Pericardium fibroblast (primary cell): ENCODE data around the gene ZFR. TPM values are rescaled to one million over a fixed set of nuclear protein-coding genes. Genes with fewer than 3 reads are reported as not detected.

Source experiments
- total RNA-seq: library from RNA; depleted of rRNA; stranded (reverse); fragments of >200 nt; gene quantifications from 2 replicates; pipeline ENCODE4 v1.2.3, GENCODE V29; 2015

The ZFR gene
- total RNA-seq: 53.7 and 57.3 TPM in 2 replicates

GRCh38 chr5:32444431-32445286, at the start of gene ZFR:
TSS of gene ZFR (minus strand) at chr5:32444740. CDS start at chr5:32444658, 82 bp downstream.

GRCh38 chr5:32312595-32313332, 131.8 kb downstream of the ZFR start, which contains the start of gene MTMR12:
TSS of gene MTMR12 (minus strand) at chr5:32312939. CDS start at chr5:32312838, 101 bp downstream.

Other genes with a start within 250 kb of the ZFR start
- 9.8 and 10.2 TPM in 2 replicates for gene MTMR12, start 131.8 kb downstream of the ZFR start, total RNA-seq
- 227 and 269 TPM in 2 replicates for gene SUB1, start 140.8 kb upstream of the ZFR start, total RNA-seq